DOHH2 (cell line): ENCODE results near the gene STPG4.

Experiments
- CTCF ChIP-seq: fragments of 200-600 bp; sonication (generic); IDR thresholded peaks from one replicate; pipeline ENCODE4 v1.5.1; 2014; ENCODE audit warnings: antibody characterized with exemption, mild to moderate bottlenecking, low read depth, low read length; ENCODE audit not compliant: poor library complexity, severe bottlenecking
- EZH2phosphoT487 ChIP-seq: fragments of 200-600 bp; sonication (generic); IDR thresholded peaks from 2 replicates; pipeline ENCODE4 v1.6.1; 2017; ENCODE audit warnings: borderline replicate concordance, mild to moderate bottlenecking, antibody characterized with exemption, low read length, moderate library complexity, mixed read lengths

GRCh38 chr2:47038656-47039488, 116.2 kb downstream of the STPG4 start:
- TF ChIP-seq CTCF, result no peak
- no peak for TF ChIP-seq EZH2phosphoT487
